GM21528 (cell line): ENCODE measurements around the gene TMOD1.

ENCODE experiments used
- ATAC-seq: cut with Tn5 transposase; IDR thresholded peaks from one replicate; pipeline ENCODE4 v1.9.1; 2021; ENCODE audit warnings: mild to moderate bottlenecking, moderate library complexity; ENCODE audit not compliant: unreplicated experiment, low FRiP score

The TMOD1 gene

DNA sequence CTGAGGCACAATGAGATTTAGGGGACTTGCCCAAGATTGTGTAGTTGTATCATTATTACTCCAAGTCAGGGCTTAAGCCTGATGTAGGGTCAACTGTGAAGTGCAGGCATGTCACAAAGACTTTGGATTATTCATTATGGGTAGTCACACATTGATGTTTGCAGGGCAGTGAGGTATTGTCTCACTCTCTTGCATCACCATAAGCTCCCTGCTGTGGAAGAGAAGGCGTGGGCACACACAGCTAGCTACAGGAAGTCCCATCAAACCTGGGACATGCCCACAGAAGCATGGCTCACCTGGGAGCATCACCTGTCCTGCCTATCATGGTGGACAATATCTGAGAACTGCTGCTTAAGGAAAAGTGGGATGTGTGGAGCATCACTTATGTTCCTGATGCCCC, 42.1 kb downstream of the TMOD1 start:
- no peak for ATAC-seq

DNA sequence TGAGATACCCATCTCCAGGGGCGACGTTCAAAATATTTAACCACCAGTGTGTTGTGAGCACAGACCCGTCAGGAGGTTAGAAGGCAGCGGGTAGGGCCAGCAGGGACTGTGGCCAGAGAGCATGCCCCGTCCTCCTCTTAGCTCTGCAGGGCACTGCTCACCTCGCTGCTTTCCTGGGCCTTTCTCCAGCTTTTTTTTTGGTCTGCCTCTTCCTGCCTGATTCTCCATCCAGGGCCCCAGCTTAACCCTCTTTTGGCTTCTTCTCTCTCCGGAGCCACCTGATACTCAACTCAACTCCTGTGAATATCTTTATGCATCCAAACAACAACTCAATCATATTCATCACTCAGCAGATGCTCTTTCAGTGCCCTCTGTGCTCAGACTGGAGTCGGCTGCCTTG, 44.0 kb downstream of the TMOD1 start:
- no peak for ATAC-seq

GRCh38 chr9:97547098-97547829, 45.8 kb downstream of the TMOD1 start:
- ATAC-seq, result no peak

DNA sequence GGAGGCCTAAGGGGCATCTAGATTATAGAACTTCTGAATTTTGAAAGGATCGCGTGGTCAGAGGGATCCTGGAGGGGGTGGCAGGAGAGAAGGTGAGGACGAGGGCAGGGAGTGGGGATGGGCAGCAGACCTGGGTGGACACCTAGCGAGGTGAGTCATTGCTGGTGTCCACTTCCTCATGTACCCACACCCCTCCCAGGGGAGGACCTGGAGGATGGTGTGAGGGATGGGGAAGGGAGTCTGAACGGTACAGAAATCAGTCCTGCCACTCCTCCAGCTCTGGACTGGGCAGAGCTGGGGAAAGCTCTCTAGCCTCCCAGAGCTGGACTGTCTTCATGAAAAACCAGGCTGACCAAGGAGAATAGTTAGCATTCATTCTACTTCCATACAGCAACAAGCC, 46.9 kb downstream of the TMOD1 start:
- no peak for ATAC-seq

- ATAC-seq, result no peak
Observed at GRCh38 chr9:97548819-97549540, 47.5 kb downstream of the TMOD1 start.

DNA sequence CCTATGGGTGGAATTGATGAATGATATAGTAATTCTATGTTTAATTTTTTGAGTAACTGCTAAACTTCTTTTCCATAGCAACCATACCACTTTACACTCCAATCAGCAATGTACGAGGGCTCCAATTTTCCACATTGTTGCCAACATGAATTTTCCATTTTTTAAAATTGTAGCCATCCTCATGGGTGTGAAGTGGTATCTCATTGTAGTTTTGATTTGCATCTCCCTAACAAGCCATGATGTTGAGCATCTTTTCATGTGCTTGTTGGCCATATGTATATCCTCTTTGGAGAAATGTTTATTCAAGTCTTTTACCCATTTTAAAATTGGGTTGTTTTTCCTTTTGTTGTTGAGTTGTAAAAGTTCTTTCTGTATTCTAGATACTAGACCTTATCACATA, 48.9 kb downstream of the TMOD1 start:
- no peak for ATAC-seq

- no peak for ATAC-seq
Observed at GRCh38 chr9:97551308-97551707, 49.8 kb downstream of the TMOD1 start.

- ATAC-seq, result no peak
Observed at GRCh38 chr9:97553141-97553540, 51.7 kb downstream of the TMOD1 start.

GRCh38 chr9:97553841-97554240, 52.4 kb downstream of the TMOD1 start:
- ATAC-seq, result no peak

DNA sequence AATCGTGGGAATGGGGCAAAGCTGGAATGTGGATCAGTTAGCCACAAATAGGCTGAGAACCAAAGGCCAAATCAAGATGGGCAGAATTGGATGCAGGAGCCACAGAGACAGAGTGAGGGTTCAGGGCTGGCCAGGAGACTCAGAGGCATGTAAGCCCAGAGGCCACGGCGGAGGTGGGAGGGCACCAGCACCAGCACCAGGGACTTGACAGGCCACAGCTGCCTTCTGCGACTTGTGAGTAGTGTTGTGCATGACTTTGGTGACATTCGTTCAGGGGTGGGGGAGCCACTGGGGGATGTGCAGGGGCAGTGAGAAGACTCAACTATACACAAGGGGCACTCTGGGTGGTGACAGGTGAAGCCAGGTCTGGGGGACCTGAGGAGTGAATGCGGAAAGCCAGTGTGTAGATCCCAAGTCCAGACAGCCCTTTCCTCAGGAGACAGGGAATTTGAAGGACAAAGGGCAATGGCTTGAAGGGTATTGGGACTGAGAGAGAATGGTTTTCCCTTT, 53.2 kb downstream of the TMOD1 start:
- no peak for ATAC-seq

DNA sequence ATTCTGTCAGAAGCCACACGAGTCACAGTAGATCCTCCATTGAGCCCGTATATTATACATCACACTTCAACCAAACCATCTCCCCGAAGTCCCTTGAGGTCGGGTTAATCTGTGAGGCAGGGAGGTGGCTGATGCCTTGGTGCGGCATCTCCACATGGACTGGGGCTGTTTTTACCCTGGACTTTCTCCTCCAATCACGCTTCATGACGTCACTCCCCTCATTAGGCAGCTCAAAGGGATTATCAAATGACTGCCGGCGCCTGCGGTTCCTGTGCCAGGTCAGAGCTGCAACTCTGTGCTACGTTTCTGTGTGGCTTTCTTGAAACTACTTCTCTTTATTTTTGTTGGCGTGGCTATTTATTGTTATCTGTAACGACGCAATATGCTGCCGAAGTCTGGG, 53.7 kb downstream of the TMOD1 start:
- ATAC-seq, result no peak

- no peak for ATAC-seq
Observed at GRCh38 chr9:97556036-97556720, 54.7 kb downstream of the TMOD1 start.

GRCh38 chr9:97556721-97557605, 55.5 kb downstream of the TMOD1 start:
- no peak for ATAC-seq

GRCh38 chr9:97557606-97558095, 56.2 kb downstream of the TMOD1 start:
- ATAC-seq, result no peak

- ATAC-seq, result peak; percentile 33
Observed at GRCh38 chr9:97558701-97559101, 57.2 kb downstream of the TMOD1 start.

DNA sequence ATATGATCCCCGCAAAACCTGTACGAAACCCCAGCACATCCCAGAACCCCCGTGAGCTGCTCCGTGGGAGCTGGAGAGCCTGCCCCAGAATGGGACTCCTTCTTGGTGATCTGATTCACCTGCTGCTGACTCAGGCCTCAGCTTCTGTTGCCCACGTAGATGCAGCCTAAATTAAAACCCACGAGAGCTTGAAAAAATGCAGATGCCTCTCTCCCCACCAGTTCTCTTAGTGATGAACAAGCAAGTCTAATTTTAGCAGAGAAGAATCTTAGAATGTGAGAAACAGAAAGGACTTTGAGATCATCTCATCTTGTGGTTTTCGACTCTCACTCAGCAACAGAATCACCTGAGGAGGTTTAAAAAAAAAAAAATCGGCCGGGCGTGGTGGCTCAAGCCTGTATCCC, 57.6 kb downstream of the TMOD1 start:
- ATAC-seq, result peak; percentile 70

GRCh38 chr9:97560154-97560553, 58.7 kb downstream of the TMOD1 start:
- no peak for ATAC-seq

DNA sequence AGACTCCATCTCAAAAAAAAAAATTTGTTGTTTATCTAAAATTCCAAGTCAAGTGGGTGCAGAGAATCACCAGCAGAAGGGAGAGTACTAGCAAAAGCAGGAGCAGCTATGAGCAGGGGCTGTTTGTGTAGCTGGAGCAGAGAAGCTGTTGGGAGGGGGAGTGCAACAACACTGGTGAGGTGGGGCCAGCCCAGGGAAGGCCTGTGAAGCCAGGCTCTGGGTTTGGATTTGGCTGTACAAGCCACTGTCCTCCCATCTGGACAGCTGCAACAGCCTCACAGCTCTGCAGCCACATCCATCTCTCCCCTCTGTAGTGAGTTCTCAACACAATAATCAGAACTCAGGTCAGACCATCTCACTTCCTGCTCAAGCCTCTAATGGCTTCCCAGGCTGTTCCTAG, 59.4 kb downstream of the TMOD1 start:
- ATAC-seq, result no peak

- ATAC-seq, result no peak
Observed at GRCh38 chr9:97561501-97561900, 60.0 kb downstream of the TMOD1 start.

DNA sequence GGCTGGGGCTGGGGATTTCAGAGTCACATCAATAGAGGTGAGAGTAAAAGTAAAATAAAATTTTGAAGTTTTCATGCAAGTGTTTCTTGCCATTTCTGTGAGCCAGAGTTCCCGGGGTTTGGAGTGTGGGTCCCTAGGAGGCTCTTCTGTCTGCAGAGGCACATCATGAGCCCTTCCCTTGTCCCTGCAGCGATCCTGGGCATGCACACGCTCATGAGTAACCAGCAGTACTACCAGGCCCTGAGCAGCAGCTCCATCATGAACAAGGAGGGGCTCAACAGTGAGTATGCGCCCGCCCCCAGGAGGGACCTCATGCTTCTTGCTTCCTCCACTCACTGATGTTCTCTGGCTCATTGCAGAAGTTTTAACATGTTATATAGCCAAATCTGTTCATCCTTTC, 61.1 kb downstream of the TMOD1 start:
- ATAC-seq, result no peak
